HEK293T (cell line): ENCODE results near the gene ALDH4A1.
"Not testable (repeated sequence)": the region's sequence is repeated elsewhere in the genome, so short reads cannot be mapped to it uniquely, and the experiment has no call there.

ENCODE experiments used
- CTCF ChIA-PET: fragments of 350-600 bp; formaldehyde crosslinking; extraction: SDS; loops from one replicate; lab custom pipeline; 2021; ENCODE audit warnings: antibody characterized with exemption, inconsistent platforms; lab: Yijun Ruan, JAX
- POLR2A ChIA-PET: fragments of 350-600 bp; formaldehyde crosslinking; extraction: SDS; loops from one replicate; lab custom pipeline; 2020; ENCODE audit warnings: antibody characterized with exemption, inconsistent platforms; lab: Yijun Ruan, JAX
- DNase-seq: peaks from one replicate; pipeline ENCODE4 v3.0.0; 2012; ENCODE audit warnings: mixed read lengths; ENCODE audit errors: extremely low spot score
- ARNT ChIP-seq: fragments of 450-650 bp; IDR thresholded peaks from 2 replicates; pipeline ENCODE4 v1.6.1; 2017; ENCODE audit warnings: mild to moderate bottlenecking
- BHLHE40 ChIP-seq: fragments of 450-650 bp; IDR thresholded peaks from 2 replicates; pipeline ENCODE4 v1.6.1; 2016; ENCODE audit warnings: mild to moderate bottlenecking, moderate library complexity, borderline replicate concordance
- CTBP1 ChIP-seq: fragments of 450-650 bp; IDR thresholded peaks from 2 replicates; pipeline ENCODE4 v1.6.1; 2016; ENCODE audit warnings: borderline replicate concordance
- ELF4 ChIP-seq: fragments of 450-650 bp; IDR thresholded peaks from 2 replicates; pipeline ENCODE4 v1.6.1; 2017; ENCODE audit warnings: antibody characterized with exemption
- FOXA1 ChIP-seq: fragments of 450-650 bp; IDR thresholded peaks from 2 replicates; pipeline ENCODE4 v1.6.1; 2016; ENCODE audit warnings: mild to moderate bottlenecking
- FOXK2 ChIP-seq: fragments of 450-650 bp; IDR thresholded peaks from 2 replicates; pipeline ENCODE4 v1.6.1; 2016; ENCODE audit warnings: mild to moderate bottlenecking
- FOXM1 ChIP-seq: fragments of 450-650 bp; IDR thresholded peaks from 2 replicates; pipeline ENCODE4 v1.6.1; 2017; ENCODE audit warnings: mild to moderate bottlenecking, borderline replicate concordance
- HDGF ChIP-seq: fragments of 450-650 bp; IDR thresholded peaks from 2 replicates; pipeline ENCODE4 v1.6.1; 2017; ENCODE audit warnings: antibody characterized with exemption, borderline replicate concordance
- L3MBTL2 ChIP-seq: fragments of 450-650 bp; conservative IDR thresholded peaks from 2 replicates; pipeline ENCODE4 v1.6.1; 2016; ENCODE audit warnings: mild to moderate bottlenecking
- LEF1 ChIP-seq: fragments of 450-650 bp; IDR thresholded peaks from 2 replicates; pipeline ENCODE4 v1.6.1; 2017; ENCODE audit warnings: mild to moderate bottlenecking, borderline replicate concordance
- NFRKB ChIP-seq: fragments of 450-650 bp; IDR thresholded peaks from 2 replicates; pipeline ENCODE4 v1.6.1; 2016; ENCODE audit warnings: mild to moderate bottlenecking, moderate library complexity
- SP1 ChIP-seq: fragments of 450-650 bp; IDR thresholded peaks from 2 replicates; pipeline ENCODE4 v1.6.1; 2017
- SUZ12 ChIP-seq: fragments of 450-650 bp; IDR thresholded peaks from 2 replicates; pipeline ENCODE4 v1.6.1; 2016; ENCODE audit warnings: mild to moderate bottlenecking
- TARDBP ChIP-seq: fragments of 450-650 bp; IDR thresholded peaks from 2 replicates; pipeline ENCODE4 v1.6.1; 2016
- ZNF384 ChIP-seq: fragments of 450-650 bp; IDR thresholded peaks from 2 replicates; pipeline ENCODE4 v1.6.1; 2016
- TF ChIP-seq, protein P1 (sequence below): fragments of 450-650 bp; IDR thresholded peaks from 2 replicates; pipeline ENCODE4 v1.6.1; 2016

Gene ALDH4A1

DNA sequence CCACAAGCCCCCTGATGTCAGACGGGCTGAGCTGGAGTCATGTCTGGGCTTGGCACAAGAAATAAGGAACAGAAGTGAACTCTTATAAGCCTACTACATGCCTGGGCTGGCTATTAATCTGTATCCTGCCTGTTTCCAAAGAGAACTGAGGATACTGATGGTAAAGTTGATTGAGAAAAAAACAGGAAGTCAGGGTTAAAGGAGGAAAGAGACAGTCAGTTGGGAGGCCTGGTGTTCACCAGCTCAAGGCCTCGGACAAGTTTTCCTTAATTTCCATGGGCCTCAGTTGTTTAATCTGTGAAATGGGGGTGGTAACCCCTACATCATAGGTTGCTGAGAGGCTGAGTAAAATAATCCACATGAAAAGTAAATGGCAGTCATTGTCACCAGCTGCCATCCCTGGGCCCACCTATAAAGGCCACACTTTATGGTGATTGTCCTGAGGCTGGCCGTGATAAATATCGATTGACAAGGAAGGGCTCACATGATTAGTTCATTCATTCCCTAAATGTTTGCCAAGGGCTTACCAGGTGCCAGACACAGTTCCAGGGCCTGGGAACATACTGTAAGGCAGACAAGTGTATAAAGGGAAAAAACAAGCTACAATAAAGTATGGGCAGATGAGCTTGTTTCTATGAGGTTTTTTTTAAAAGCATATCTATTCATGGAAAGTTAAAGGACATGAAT, 2.8 kb downstream of the ALDH4A1 start:
- ChIA-PET POLR2A (no interaction called here), CTCF (interaction anchor here (1.7 kb wide), 1 partner anchor 14 kb away, joined by 5 read pairs; no protein-coding TSS in a partner anchor)
- TF ChIP-seq ELF4 = no peak
- no peak for TF ChIP-seq HDGF
- no peak for TF ChIP-seq CTBP1
- TF ChIP-seq BHLHE40 = no peak
- no peak for TF ChIP-seq ZNF384
- no peak for TF ChIP-seq FOXM1
- TF ChIP-seq NFRKB = no peak
- TF ChIP-seq FOXA1 = no peak
- TF ChIP-seq L3MBTL2 = no peak
- TF ChIP-seq, protein P1, sequence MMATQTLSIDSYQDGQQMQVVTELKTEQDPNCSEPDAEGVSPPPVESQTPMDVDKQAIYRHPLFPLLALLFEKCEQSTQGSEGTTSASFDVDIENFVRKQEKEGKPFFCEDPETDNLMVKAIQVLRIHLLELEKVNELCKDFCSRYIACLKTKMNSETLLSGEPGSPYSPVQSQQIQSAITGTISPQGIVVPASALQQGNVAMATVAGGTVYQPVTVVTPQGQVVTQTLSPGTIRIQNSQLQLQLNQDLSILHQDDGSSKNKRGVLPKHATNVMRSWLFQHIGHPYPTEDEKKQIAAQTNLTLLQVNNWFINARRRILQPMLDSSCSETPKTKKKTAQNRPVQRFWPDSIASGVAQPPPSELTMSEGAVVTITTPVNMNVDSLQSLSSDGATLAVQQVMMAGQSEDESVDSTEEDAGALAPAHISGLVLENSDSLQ = no peak
- TF ChIP-seq ARNT = no peak
- no peak for TF ChIP-seq FOXK2
- TF ChIP-seq SUZ12 = no peak
- no peak for TF ChIP-seq LEF1
- DNase-seq = no peak

DNA sequence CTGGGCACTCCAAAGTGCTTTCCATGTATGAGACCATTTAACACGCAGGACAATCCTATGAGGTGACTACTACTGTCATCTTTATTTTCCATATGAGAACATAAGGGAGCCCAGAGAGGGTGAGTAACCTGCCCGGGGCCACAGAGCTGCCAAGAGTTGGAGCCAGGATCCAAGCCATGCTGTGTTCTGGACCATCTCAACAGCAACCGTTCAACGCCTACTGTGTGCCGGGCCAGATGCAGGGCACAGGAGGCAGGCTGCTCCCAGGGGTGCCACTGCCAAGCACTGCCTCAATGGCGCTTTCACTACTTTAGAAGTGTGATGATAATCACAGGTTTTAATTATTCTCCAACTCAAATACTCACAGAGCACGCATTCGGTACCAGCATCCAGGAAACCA, 3.8 kb downstream of the ALDH4A1 start:
- POLR2A ChIA-PET = no interaction called here
- DNase-seq = no peak
- TF ChIP-seq L3MBTL2 (no peak), ARNT (no peak), BHLHE40 (no peak), FOXA1 (no peak), NFRKB (no peak), ZNF384 (no peak), TARDBP (no peak)
- TF ChIP-seq, protein P1 = no peak
- CTCF ChIA-PET = no interaction called here

DNA sequence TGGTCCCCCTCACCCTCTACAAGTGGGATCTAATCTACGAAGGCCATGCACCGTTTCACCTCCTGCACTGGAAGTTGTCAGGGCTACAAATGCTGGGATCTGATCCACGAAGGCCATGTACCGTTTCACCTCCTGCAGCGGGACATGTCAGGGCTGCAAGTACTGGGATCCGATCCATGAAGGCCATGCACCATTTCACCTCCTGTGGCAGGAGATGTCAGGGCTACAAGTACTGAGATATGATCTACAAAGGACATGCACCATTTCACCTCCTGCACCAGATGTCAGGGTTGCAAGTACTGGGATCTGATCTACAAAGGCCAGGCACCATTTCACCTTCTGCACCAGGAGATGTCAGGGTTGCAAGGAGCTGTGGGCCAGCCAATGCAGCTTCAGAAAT, 7.0 kb downstream of the ALDH4A1 start:
- CTCF ChIA-PET = interaction anchor here (1.1 kb wide), 1 partner anchor 18 kb away, joined by 3 read pairs; no protein-coding TSS in a partner anchor
- POLR2A ChIA-PET = no interaction called here
- TF ChIP-seq, protein P1 = no peak
- no peak for TF ChIP-seq SP1
- no peak for DNase-seq

DNA sequence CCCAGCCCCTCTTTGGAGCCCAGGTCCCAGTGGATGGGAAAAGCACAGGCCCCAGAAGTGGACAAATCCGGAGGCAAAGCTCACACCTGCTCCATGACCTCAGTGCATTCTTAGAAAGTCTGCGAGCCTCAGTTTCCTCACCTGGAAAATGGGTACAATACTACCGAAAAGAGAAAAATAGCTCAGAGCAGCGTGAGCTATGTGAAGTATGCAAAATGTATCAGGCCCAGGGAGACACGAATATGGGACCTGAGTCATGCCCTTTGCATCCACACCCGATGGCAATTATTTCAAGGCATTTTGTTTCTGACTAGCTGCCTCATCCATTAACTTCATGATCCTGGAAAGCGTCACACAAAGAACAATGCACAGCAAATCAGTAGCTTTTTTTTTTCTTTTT, 9.2 kb downstream of the ALDH4A1 start:
- no peak for DNase-seq
- no peak for TF ChIP-seq ARNT
- TF ChIP-seq LEF1 = no peak
- no peak for TF ChIP-seq FOXK2
- TF ChIP-seq FOXM1 = no peak
- POLR2A ChIA-PET = interaction anchor here (1.6 kb wide), 1 partner anchor 9 kb away, joined by 4 read pairs; the partner anchor contains the start of gene ALDH4A1
- CTCF ChIA-PET = interaction anchor here (1.3 kb wide), 1 partner anchor 9 kb away, joined by 7 read pairs; no protein-coding TSS in a partner anchor

DNA sequence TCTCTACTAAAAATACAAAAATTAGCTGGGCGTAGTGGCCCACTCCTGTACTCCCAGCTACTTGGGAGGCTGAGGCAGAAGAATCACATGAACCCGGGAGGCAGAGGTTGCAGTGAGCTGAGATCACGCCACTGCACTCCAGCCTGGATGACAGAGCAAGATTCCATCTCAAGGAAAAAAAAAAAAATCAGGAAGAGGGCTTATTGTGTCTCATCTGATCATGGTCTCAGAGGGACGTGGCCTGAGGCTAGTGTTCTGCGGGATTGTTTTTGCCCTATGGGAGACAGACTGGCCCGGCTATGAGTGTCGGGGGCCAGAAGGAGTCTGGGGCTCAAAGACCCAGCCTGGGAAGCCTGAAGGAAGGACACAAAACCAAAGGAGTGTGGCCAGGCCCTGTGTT, 10.5 kb downstream of the ALDH4A1 start:
- DNase-seq, POLR2A ChIA-PET: not testable (repeated sequence)
- CTCF ChIA-PET = interaction anchor here (1.0 kb wide), 1 partner anchor 9 kb away, joined by 3 read pairs; no protein-coding TSS in a partner anchor

DNA sequence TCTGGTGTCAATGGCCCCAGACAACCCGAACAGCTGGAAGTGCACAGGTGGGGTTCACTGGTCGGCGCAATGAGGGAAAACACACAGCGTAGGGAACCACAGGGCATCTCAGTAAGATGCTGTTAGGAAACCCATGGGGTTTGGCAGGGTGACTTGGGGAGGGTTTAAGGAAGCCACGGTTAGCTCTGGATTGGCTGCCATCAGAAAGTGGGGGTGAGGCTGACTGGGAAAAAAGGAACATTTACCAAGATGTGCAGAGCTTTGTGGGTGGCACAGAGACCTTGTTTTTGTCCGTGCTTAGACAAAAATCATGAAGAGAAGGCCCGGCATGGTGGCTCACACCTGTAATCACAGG, 11.0 kb downstream of the ALDH4A1 start:
- POLR2A ChIA-PET = no interaction called here
- CTCF ChIA-PET = interaction anchor here (1.0 kb wide), 1 partner anchor 9 kb away, joined by 3 read pairs; no protein-coding TSS in a partner anchor

More for the DNA sequence above, 11.0 kb downstream of the ALDH4A1 start:
- TF ChIP-seq, protein P1 = no peak
- TF ChIP-seq LEF1 = no peak
- TF ChIP-seq SP1 = no peak
- TF ChIP-seq ARNT = no peak
- no peak for TF ChIP-seq TARDBP
- no peak for DNase-seq
